Measurements from ENCODE around the gene CYP4B1. TPM values are rescaled to one million over a fixed set of nuclear protein-coding genes. Genes with fewer than 3 reads are reported as not detected.

The CYP4B1 gene
- total RNA-seq, 1 experiment from 2014 or later = 3.5 TPM

GRCh38 chr1:46818591-46818990 is 19.7 kb downstream of the CYP4B1 start:
- ChIA-PET CTCF (no interaction called here), POLR2A (ENCODE audit: unreplicated experiment) (no interaction called here)
- no peak for DNase-seq
- Histone ChIP-seq H3K4me1 (replicated peaks; ENCODE audit: insufficient read depth) (no peaks in the 10 kb centered on the region), H3K9me2 (ENCODE audit: insufficient read depth) (no peaks in the 10 kb centered on the region), H3K4me3 (no peak overlapping the region), H3K4me2 (no peak overlapping the region), H3F3A (ENCODE audit: insufficient read depth, low read depth) (no peaks in the 10 kb centered on the region), H3K9me3 (ENCODE audit: insufficient read depth, low read depth) (no peaks in the 10 kb centered on the region), H3K27me3 (ENCODE audit: insufficient read depth, low read depth) (no peaks in the 10 kb centered on the region), H3K79me2 (ENCODE audit: low read depth) (no peaks in the 10 kb centered on the region), H3K36me3 (ENCODE audit: low read depth) (no peaks in the 10 kb centered on the region), H2AFZ (no peak overlapping the region), H4K20me1 (ENCODE audit: insufficient read depth) (no peaks in the 10 kb centered on the region), H3K27ac (no peak overlapping the region)
- intact Hi-C loops (cut with micrococcal nuclease; ENCODE audit: unreplicated experiment) = no loop called here
- TF ChIP-seq CTCF (conservative IDR thresholded peaks at IDR 0.05) (no peak), EZH2 (IDR thresholded peaks at IDR 0.05; ENCODE audit: low read depth) (no peak)
- BruUV-seq (replicated peaks) = no TSS peak

GRCh38 chr1:46819335-46819734 is 20.5 kb downstream of the CYP4B1 start:
- Histone ChIP-seq H3F3A (ENCODE audit: insufficient read depth, low read depth) (no peaks in the 10 kb centered on the region), H3K27ac (no peak overlapping the region), H3K27me3 (ENCODE audit: insufficient read depth, low read depth) (no peaks in the 10 kb centered on the region), H4K20me1 (ENCODE audit: insufficient read depth) (no peaks in the 10 kb centered on the region), H3K9me2 (ENCODE audit: insufficient read depth) (no peaks in the 10 kb centered on the region), H3K79me2 (ENCODE audit: low read depth) (no peaks in the 10 kb centered on the region), H3K4me1 (replicated peaks; ENCODE audit: insufficient read depth) (no peaks in the 10 kb centered on the region), H3K9me3 (ENCODE audit: insufficient read depth, low read depth) (no peaks in the 10 kb centered on the region), H3K4me3 (no peak overlapping the region), H2AFZ (no peak overlapping the region), H3K36me3 (ENCODE audit: low read depth) (no peaks in the 10 kb centered on the region), H3K4me2 (no peak overlapping the region)
- intact Hi-C loops (cut with micrococcal nuclease; ENCODE audit: unreplicated experiment) = no loop called here
- no peak for DNase-seq
- BruUV-seq (replicated peaks) = no TSS peak
- CTCF ChIA-PET = no interaction called here
- TF ChIP-seq EZH2 (IDR thresholded peaks at IDR 0.05; ENCODE audit: low read depth) = no peak
- no peak for TF ChIP-seq CTCF (conservative IDR thresholded peaks at IDR 0.05)
- POLR2A ChIA-PET (ENCODE audit: unreplicated experiment) = no interaction called here

GRCh38 chr1:46820076-46820475 is 21.2 kb downstream of the CYP4B1 start:
- no peak for DNase-seq
- Histone ChIP-seq H3F3A (ENCODE audit: insufficient read depth, low read depth) (no peaks in the 10 kb centered on the region), H3K9me3 (ENCODE audit: insufficient read depth, low read depth) (no peaks in the 10 kb centered on the region), H3K4me2 (no peak overlapping the region), H3K79me2 (ENCODE audit: low read depth) (no peaks in the 10 kb centered on the region), H3K9me2 (ENCODE audit: insufficient read depth) (no peaks in the 10 kb centered on the region), H2AFZ (no peak overlapping the region), H3K4me3 (no peak overlapping the region), H3K27ac (no peak overlapping the region), H4K20me1 (ENCODE audit: insufficient read depth) (no peaks in the 10 kb centered on the region), H3K4me1 (replicated peaks; ENCODE audit: insufficient read depth) (no peaks in the 10 kb centered on the region), H3K27me3 (ENCODE audit: insufficient read depth, low read depth) (no peaks in the 10 kb centered on the region), H3K36me3 (ENCODE audit: low read depth) (no peaks in the 10 kb centered on the region)
- TF ChIP-seq EZH2 (IDR thresholded peaks at IDR 0.05; ENCODE audit: low read depth) (no peak), CTCF (conservative IDR thresholded peaks at IDR 0.05) (no peak)
- ChIA-PET CTCF (no interaction called here), POLR2A (ENCODE audit: unreplicated experiment) (no interaction called here)
- no TSS peak for BruUV-seq (replicated peaks)
- intact Hi-C loops (cut with micrococcal nuclease; ENCODE audit: unreplicated experiment) = no loop called here

Measured in PC-9 (cell line).